Esophagus muscularis mucosa (tissue), 4 donors: ENCODE measurements around the gene SKIC8.

Experiments
- EP300 ChIP-seq: sonication (generic); formaldehyde crosslinking; IDR thresholded peaks from one replicate; pipeline ENCODE4 v1.6.1; 2017; ENCODE audit warnings: antibody characterized with exemption
- POLR2AphosphoS5 ChIP-seq, 2 donors: sonication (generic); formaldehyde crosslinking; IDR thresholded peaks; one replicate each; pipeline ENCODE4 v1.6.1; 2017; ENCODE audit warnings: antibody characterized with exemption in 2 of 2
- TF ChIP-seq, protein P1 (sequence below), 3 experiments: fragments of 200-600 bp in 2 of 3; fragments of 450-650 bp in 1 of 3; sonication (generic) in 2 of 3; IDR thresholded peaks; one replicate each; pipeline ENCODE4 v1.5.1; 2017 to 2019; ENCODE audit warnings: antibody characterized with exemption in 3 of 3, mild to moderate bottlenecking in 2 of 3, moderate library complexity in 1 of 3

DNA sequence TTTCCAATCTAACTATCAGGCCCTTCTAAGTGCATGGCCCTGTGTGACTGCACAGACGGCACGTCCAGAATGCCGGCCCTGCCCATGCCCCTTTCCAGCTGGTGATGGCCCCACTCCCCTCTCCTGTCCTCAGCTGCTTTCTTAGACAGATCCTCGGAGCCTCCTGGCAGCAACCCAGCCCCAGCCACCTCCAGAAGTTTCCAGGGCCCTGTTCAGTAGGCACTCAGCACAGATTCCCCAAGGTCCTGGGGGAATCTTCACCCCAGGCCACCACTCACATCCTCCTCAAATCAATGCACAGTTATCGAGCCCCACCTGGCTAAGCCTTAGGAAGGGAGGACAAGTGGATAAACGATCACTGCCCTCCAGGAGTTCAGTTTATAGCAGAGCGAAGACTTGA is 39.4 kb upstream of the SKIC8 start:
- TF ChIP-seq, protein P1, sequence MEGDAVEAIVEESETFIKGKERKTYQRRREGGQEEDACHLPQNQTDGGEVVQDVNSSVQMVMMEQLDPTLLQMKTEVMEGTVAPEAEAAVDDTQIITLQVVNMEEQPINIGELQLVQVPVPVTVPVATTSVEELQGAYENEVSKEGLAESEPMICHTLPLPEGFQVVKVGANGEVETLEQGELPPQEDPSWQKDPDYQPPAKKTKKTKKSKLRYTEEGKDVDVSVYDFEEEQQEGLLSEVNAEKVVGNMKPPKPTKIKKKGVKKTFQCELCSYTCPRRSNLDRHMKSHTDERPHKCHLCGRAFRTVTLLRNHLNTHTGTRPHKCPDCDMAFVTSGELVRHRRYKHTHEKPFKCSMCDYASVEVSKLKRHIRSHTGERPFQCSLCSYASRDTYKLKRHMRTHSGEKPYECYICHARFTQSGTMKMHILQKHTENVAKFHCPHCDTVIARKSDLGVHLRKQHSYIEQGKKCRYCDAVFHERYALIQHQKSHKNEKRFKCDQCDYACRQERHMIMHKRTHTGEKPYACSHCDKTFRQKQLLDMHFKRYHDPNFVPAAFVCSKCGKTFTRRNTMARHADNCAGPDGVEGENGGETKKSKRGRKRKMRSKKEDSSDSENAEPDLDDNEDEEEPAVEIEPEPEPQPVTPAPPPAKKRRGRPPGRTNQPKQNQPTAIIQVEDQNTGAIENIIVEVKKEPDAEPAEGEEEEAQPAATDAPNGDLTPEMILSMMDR (IDR thresholded peaks at IDR 0.05), result no peak
- TF ChIP-seq EP300, result no peak
- TF ChIP-seq POLR2AphosphoS5 (IDR thresholded peaks at IDR 0.05), result no peak
